WI38 (cell line): ENCODE results near the gene FOXO4.

Experiments used
- H3K4me3 ChIP-seq: 2 replicates; pipeline ENCODE4 v1.5.1; 2011; ENCODE audit warnings: low read depth, mild to moderate bottlenecking, control low read depth, low read length
- TF ChIP-seq, protein P1 (sequence below): IDR thresholded peaks from 2 replicates; pipeline ENCODE4 v1.5.1; 2012; ENCODE audit warnings: low read depth, mild to moderate bottlenecking, control low read depth, low read length

Gene FOXO4

DNA sequence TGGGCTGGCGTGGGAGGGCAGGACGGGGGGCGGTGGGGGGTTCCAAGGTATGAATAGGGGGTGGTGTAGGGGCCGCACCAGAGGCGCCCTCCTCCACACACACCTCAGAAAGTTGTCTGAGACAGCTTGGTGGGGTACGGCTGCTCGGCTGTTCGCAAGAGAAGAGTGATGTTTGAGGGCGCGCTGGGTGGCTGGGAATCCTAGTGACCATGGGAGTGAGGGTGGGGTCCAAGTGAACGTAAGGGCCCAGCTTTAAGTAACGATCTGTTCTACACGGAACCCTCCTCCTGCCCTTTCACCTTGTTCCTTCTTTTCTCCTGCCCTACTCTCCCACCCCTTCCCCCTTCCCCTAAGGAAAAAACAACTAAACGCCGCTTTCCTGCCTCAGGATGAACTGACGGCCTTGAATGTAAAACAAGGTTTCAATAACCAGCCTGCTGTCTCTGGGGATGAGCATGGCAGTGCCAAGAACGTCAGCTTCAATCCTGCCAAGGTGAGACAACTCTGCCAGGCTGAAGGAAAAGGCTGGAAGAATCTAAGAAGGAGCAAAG, 23.4 kb downstream of the FOXO4 start:
- TF ChIP-seq, protein P1, sequence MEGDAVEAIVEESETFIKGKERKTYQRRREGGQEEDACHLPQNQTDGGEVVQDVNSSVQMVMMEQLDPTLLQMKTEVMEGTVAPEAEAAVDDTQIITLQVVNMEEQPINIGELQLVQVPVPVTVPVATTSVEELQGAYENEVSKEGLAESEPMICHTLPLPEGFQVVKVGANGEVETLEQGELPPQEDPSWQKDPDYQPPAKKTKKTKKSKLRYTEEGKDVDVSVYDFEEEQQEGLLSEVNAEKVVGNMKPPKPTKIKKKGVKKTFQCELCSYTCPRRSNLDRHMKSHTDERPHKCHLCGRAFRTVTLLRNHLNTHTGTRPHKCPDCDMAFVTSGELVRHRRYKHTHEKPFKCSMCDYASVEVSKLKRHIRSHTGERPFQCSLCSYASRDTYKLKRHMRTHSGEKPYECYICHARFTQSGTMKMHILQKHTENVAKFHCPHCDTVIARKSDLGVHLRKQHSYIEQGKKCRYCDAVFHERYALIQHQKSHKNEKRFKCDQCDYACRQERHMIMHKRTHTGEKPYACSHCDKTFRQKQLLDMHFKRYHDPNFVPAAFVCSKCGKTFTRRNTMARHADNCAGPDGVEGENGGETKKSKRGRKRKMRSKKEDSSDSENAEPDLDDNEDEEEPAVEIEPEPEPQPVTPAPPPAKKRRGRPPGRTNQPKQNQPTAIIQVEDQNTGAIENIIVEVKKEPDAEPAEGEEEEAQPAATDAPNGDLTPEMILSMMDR = no peak
- H3K4me3 ChIP-seq = peak overlapping the region; percentile 55

DNA sequence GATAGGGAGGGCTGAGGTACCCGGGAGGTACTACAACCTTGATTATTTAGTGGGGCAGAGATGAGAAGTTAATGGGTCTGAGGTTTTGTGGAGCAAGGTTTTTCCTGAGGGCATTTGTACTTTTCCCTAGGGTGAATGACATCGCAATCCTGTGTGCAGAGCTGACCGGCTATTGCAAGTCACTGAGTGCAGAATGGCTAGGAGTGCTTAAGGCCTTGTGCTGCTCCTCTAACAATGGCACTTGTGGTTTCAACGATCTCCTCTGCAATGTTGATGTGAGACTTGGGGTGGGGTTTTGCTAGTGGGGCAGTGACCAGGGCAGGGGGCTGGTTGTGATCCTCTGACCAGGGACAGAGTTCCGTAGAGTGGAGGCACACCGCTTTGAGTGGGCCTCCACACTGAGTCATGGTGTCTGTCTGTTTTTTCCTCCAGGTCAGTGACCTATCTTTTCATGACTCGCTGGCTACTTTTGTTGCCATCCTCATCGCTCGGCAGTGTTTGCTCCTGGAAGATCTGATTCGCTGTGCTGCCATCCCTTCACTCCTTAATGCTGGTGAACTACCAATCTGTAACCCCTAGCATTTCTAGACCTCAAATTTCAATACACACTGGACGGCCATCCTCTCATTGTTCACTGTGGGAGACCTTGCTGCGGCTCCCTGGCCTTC, 32.6 kb downstream of the FOXO4 start:
- H3K4me3 ChIP-seq = no peak overlapping the region
- TF ChIP-seq, protein P1 = no peak

DNA sequence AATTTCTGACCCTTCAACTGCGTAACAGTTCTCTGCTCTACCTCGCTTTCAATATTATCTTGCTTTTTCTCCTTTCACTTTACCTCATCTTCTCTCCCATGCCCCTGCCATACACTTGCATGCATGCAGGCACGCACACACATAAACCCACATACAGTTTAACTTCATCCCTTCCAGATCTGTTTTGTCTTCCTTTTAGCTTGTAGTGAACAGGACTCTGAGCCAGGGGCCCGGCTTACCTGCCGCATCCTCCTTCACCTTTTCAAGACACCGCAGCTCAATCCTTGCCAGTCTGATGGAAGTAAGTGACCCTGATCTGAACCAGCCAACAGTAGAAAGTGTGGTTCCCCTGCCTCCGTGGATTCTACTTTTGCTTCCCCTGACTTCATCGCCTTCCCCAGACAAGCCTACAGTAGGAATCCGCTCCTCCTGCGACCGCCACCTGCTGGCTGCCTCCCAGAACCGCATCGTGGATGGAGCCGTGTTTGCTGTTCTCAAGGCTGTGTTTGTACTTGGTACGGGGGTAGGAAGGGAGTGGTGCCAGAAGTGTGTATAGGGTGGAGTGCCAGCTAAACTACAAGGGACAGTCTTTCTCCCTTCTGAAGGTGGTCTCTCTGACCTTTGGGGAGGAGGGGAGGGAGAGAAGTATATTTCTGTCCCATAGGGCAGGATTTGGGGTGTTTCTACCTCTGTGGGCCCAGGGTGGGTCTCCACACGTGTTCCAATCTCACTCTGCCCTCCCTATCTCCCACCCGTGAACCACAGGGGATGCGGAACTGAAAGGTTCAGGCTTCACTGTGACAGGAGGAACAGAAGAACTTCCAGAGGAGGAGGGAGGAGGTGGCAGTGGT, 33.5 kb downstream of the FOXO4 start:
- TF ChIP-seq, protein P1 = peak; percentile 70

DNA sequence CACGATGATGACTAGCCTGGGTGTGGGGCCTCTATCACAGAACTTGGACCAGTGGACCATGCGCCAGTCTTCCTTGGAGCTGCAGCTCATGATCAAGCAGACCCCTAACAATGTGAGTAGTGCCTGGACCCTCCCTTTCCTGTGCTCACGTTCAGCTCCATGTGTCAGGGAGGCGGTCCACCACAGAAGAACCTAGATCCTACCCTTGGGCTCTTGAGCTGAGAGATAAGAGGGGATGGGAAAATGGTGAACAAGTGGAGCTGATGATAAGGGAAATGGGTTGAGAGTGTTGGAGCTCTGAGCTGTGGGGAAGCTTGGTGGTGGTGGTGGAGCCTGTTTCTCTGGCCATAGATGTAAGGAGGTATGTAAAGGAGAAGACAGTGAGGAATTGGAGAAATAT, 35.9 kb downstream of the FOXO4 start:
- H3K4me3 ChIP-seq = no peak overlapping the region
- TF ChIP-seq, protein P1 = no peak

More for the DNA sequence above, 33.5 kb downstream of the FOXO4 start:
- H3K4me3 ChIP-seq = no peak overlapping the region

DNA sequence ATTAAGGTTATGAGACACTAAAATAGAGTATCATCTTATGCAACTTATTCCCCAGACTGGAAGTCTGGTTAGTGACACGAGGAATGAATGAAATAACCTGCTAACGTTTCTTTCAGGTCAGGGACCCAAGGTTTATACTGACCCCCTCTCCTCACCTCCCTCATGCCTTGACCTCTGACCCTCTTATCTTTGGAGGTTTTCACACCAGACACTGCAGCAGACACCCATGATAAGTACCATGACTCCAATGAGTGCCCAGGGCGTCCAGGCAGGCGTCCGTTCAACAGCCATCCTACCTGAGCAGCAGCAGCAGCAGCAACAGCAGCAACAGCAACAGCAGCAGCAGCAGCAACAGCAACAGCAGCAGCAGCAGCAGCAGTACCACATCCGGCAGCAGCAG, 44.8 kb downstream of the FOXO4 start:
- TF ChIP-seq, protein P1 = no peak
- no peak overlapping the region for H3K4me3 ChIP-seq

DNA sequence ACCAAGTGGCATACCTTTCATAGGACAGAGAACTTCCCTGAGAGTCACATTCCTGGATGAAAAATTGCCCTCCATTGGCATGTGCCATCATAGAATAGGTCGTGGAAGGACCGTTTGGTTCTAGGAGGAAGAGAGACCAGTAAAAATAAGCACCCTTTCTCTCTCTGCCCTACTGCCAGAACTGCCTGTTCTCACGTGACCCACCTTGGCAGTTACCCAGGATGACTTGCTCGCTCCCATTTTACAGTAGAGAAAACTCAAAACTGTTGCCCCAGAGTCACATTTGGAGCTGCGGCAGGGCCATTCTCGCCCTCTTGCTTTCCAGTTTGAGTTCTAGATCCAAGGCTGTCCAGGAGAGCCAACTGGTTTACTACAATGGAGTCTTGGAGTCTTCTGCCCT, 47.9 kb downstream of the FOXO4 start:
- TF ChIP-seq, protein P1 = no peak
- no peak overlapping the region for H3K4me3 ChIP-seq

DNA sequence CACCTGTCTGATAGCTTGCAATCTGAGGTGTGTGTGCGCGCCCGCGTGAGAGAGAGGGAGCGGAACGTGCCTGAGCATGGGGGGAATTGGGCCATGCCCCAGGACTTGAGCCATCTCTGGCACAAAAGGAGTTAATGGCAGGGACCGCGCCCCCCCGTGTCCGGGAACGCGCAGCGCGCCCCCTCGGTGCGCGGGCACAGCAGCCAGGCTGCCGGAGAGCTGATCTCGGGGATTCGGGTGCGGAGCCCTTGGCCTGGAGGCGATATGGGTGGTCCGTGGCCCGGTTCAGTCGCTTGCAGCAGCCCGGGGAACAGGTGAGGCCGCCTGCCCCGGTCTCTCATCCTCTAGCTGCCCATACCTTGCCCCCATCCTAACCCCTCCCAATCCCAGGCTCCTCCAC, 49.0 kb downstream of the FOXO4 start, which contains the start of gene NLGN3:
Gene NLGN3, plus strand, starts transcription at position 191 of the 400 bp plus-strand sequence. CDS start 2,909 bp downstream, outside the sequence.
- TF ChIP-seq, protein P1 = no peak
- H3K4me3 ChIP-seq = no peak within 1 kb of the TSS
